SK-N-SH (cell line): ENCODE results near the gene OR5AR1. TPM values are rescaled to one million over a fixed set of nuclear protein-coding genes. Genes with fewer than 3 reads are reported as not detected.
"Not testable (repeated sequence)": the region's sequence is repeated elsewhere in the genome, so short reads cannot be mapped to it uniquely, and the experiment has no call there.

Experiments used
- CTCF ChIA-PET: fragments of 300-600, 350-600 bp; formaldehyde crosslinking; extraction: SDS; loops from one replicate; lab custom pipeline; 2021; lab: Yijun Ruan, JAX
- POLR2A ChIA-PET: fragments of 350-600 bp; sonication (Branson Sonifier 250); formaldehyde crosslinking; extraction: SDS; loops from one replicate; lab custom pipeline; 2020; ENCODE audit warnings: antibody characterized with exemption, inconsistent platforms; lab: Yijun Ruan, JAX
- DNase-seq: peaks from one replicate; pipeline ENCODE4 v3.0.0; 2012
- H2AFZ ChIP-seq: fragments of 200-600 bp; sonication (generic); 2 replicates; pipeline ENCODE4 v1.8.1; 2016; ENCODE audit warnings: antibody characterized with exemption, mild to moderate bottlenecking, low read depth
- H3F3A ChIP-seq: fragments of 200-600 bp; sonication (generic); replicated peaks from 2 replicates; pipeline ENCODE3; 2016; ENCODE audit warnings: antibody characterized with exemption, mild to moderate bottlenecking; ENCODE audit not compliant: insufficient read depth
- H3K27ac ChIP-seq, 2 experiments: fragments of 200-500 bp in 1 of 2; fragments of 200-600 bp in 1 of 2; sonication (Bioruptor generic) in 1 of 2; sonication (generic), shearing (Covaris generic) in 1 of 2; 2 replicates each; pipeline versions ENCODE4 v1.5.1 to v1.6.1; 2014 to 2016; ENCODE audit warnings: low read depth in 2 of 2, inconsistent platforms in 1 of 2, low read length in 1 of 2, mild to moderate bottlenecking in 1 of 2, mixed read lengths in 1 of 2
- H3K27me3 ChIP-seq: fragments of 200-600 bp; sonication (generic), shearing (Covaris generic); 2 replicates; pipeline ENCODE4 v1.6.1; 2016; ENCODE audit warnings: mixed run types; ENCODE audit not compliant: insufficient read depth
- H3K36me3 ChIP-seq, 2 experiments: fragments of 200-500 bp in 1 of 2; fragments of 200-600 bp in 1 of 2; sonication (Bioruptor generic) in 1 of 2; sonication (generic) in 1 of 2; replicated peaks in 1 of 2; 2 replicates each; pipeline versions ENCODE3 to v1.5.1; 2014 to 2016; ENCODE audit warnings: low read length in 1 of 2, mild to moderate bottlenecking in 1 of 2; ENCODE audit not compliant: insufficient read depth in 2 of 2, control insufficient read depth in 1 of 2
- H3K4me1 ChIP-seq, 2 experiments: fragments of 200-500 bp in 1 of 2; fragments of 200-600 bp in 1 of 2; sonication (Bioruptor generic) in 1 of 2; sonication (generic), shearing (Covaris generic) in 1 of 2; 2 replicates each; pipeline versions ENCODE4 v1.5.1 to v1.6.1; 2014 to 2016; ENCODE audit warnings: low read depth in 1 of 2, low read length in 1 of 2, mixed run types in 1 of 2; ENCODE audit not compliant: insufficient read depth in 2 of 2, control insufficient read depth in 1 of 2
- H3K4me2 ChIP-seq: fragments of 200-600 bp; sonication (generic), shearing (Covaris generic); 2 replicates; pipeline ENCODE4 v1.6.1; 2017; ENCODE audit warnings: mixed run types
- H3K4me3 ChIP-seq, 2 experiments: fragments of 200-500 bp in 1 of 2; fragments of 200-600 bp in 1 of 2; sonication (Bioruptor generic) in 1 of 2; sonication (generic), shearing (Covaris generic) in 1 of 2; 2 replicates each; pipeline versions ENCODE4 v1.5.1 to v1.8.1; 2014 to 2016; ENCODE audit warnings: low read depth in 2 of 2, inconsistent platforms in 1 of 2, low read length in 1 of 2, mild to moderate bottlenecking in 1 of 2, mixed read lengths in 1 of 2, moderate library complexity in 1 of 2
- H3K79me2 ChIP-seq: fragments of 200-600 bp; sonication (generic); 2 replicates; pipeline ENCODE4 v1.8.1; 2017; ENCODE audit warnings: mild to moderate bottlenecking; ENCODE audit not compliant: insufficient read depth
- H3K9ac ChIP-seq: fragments of 200-600 bp; sonication (generic); 2 replicates; pipeline ENCODE4 v1.6.1; 2017; ENCODE audit warnings: mixed run types
- H3K9me2 ChIP-seq: fragments of 200-600 bp; sonication (generic); 2 replicates; pipeline ENCODE4 v1.6.1; 2017; ENCODE audit warnings: mixed run types
- H3K9me3 ChIP-seq: fragments of 200-600 bp; sonication (generic); 2 replicates; pipeline ENCODE4 v1.6.1; 2017; ENCODE audit warnings: mixed run types, mild to moderate bottlenecking, moderate library complexity
- H4K20me1 ChIP-seq: fragments of 200-600 bp; sonication (generic); 2 replicates; pipeline ENCODE4 v1.6.1; 2017; ENCODE audit warnings: mild to moderate bottlenecking, mixed run types; ENCODE audit not compliant: insufficient read depth
- ELF1 ChIP-seq: IDR thresholded peaks from 2 replicates; pipeline ENCODE4 v1.4.0; 2012
- EP300 ChIP-seq, 2 experiments: IDR thresholded peaks; 2 replicates each; pipeline versions ENCODE4 v1.4.0 to v1.6.1; 2012; ENCODE audit warnings: borderline replicate concordance in 1 of 2, low read depth in 1 of 2, low read length in 1 of 2
- EZH2phosphoT487 ChIP-seq: fragments of 200-600 bp; sonication (generic); IDR thresholded peaks from 2 replicates; pipeline ENCODE4 v1.6.1; 2017; ENCODE audit warnings: low read depth, mixed run types, mild to moderate bottlenecking, antibody characterized with exemption, moderate library complexity, borderline replicate concordance
- FOSL2 ChIP-seq: IDR thresholded peaks from 2 replicates; pipeline ENCODE4 v1.4.0; 2012; ENCODE audit warnings: low read depth, mild to moderate bottlenecking, moderate library complexity, borderline replicate concordance
- FOXM1 ChIP-seq: IDR thresholded peaks from 2 replicates; pipeline ENCODE4 v1.4.0; 2012; ENCODE audit warnings: low read depth, mild to moderate bottlenecking
- GABPA ChIP-seq: IDR thresholded peaks from 2 replicates; pipeline ENCODE4 v1.4.0; 2012; ENCODE audit warnings: low read depth, mild to moderate bottlenecking
- JUND ChIP-seq: IDR thresholded peaks from 2 replicates; pipeline ENCODE4 v1.4.0; 2012
- MEF2A ChIP-seq: IDR thresholded peaks from 2 replicates; pipeline ENCODE4 v1.4.0; 2012; ENCODE audit warnings: low read depth, borderline replicate concordance
- POLR2AphosphoS5 ChIP-seq: IDR thresholded peaks from 2 replicates; pipeline ENCODE4 v1.6.1; 2012; ENCODE audit warnings: low read depth, low read length
- RXRA ChIP-seq: IDR thresholded peaks from 2 replicates; pipeline ENCODE4 v1.4.0; 2012; ENCODE audit warnings: low read depth, mild to moderate bottlenecking, borderline replicate concordance
- SIN3A ChIP-seq: IDR thresholded peaks from 2 replicates; pipeline ENCODE4 v1.6.1; 2012; ENCODE audit warnings: low read depth, mild to moderate bottlenecking, low read length, moderate library complexity, borderline replicate concordance
- SMC3 ChIP-seq: IDR thresholded peaks from 2 replicates; pipeline ENCODE4 v1.6.1; 2012; ENCODE audit warnings: low read depth, low read length, improper control_type of control experiment
- TAF1 ChIP-seq: IDR thresholded peaks from 2 replicates; pipeline ENCODE4 v1.6.1; 2012; ENCODE audit warnings: low read depth, mild to moderate bottlenecking, low read length, moderate library complexity, borderline replicate concordance
- TCF12 ChIP-seq: IDR thresholded peaks from 2 replicates; pipeline ENCODE4 v1.4.0; 2012
- TEAD4 ChIP-seq: IDR thresholded peaks from 2 replicates; pipeline ENCODE4 v1.4.0; 2012; ENCODE audit warnings: mild to moderate bottlenecking, borderline replicate concordance; ENCODE audit not compliant: insufficient read depth
- YY1 ChIP-seq: IDR thresholded peaks from 2 replicates; pipeline ENCODE4 v1.4.0; 2012; ENCODE audit warnings: low read depth, mild to moderate bottlenecking
- WGBS: methylation state at CpG from one replicate; pipeline ENCODE4 v1.1.6; 2017; ENCODE audit warnings: low lambda C conversion rate; 5-methylcytosine and 5-hydroxymethylcytosine counted together
- polyA plus RNA-seq, 3 experiments: library from polyadenylated mRNA; depleted of rRNA; stranded (reverse); fragments of >200 nt; gene quantifications; 2 replicates each; pipeline ENCODE4 v1.2.3, GENCODE V29; 2012
- TF ChIP-seq, protein P1 (sequence below): IDR thresholded peaks from 2 replicates; pipeline ENCODE4 v1.4.0; 2012; ENCODE audit warnings: low read depth, borderline replicate concordance
- TF ChIP-seq, protein P2 (sequence below): IDR thresholded peaks from 2 replicates; pipeline ENCODE4 v1.4.0; 2012; ENCODE audit warnings: low read depth
- TF ChIP-seq, protein P3 (sequence below): fragments of 150-350 bp; IDR thresholded peaks from 2 replicates; pipeline ENCODE4 v1.6.1; 2016; ENCODE audit warnings: mild to moderate bottlenecking, low read depth, low read length

Gene OR5AR1
- polyA plus RNA-seq, 1 of the 3 experiments (the other 2 are of a cell fraction), result not detected

DNA sequence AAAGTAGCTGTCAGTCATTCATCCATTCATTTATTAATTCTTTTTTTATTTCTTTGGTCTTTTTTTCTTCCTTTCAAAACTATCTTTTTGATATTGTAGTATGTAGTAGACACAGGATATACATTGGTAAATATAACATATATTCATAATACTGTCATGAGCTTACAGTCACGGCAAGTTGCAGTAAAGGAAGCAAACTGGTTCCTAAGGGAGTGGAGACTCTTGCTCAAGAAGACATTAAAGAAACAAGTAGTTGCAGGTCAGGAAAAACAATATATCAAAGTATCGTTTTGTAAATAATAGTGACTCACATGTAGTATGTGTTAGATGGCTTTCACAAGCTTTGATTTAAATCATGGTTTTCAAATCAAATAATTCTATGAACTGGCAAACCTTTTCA is 7.5 kb downstream of the OR5AR1 start:
- H3K27me3 ChIP-seq, result no peaks in the 10 kb centered on the region
- no peak overlapping the region for H3K9ac ChIP-seq
- H3K9me3 ChIP-seq, result no peaks in the 10 kb centered on the region
- H3K36me3 ChIP-seq, result no peaks in the 10 kb centered on the region
- no peak for DNase-seq
- no peak overlapping the region for H3K4me2 ChIP-seq
- no peaks in the 10 kb centered on the region for H3K79me2 ChIP-seq
- no peak overlapping the region for H3K27ac ChIP-seq
- CTCF ChIA-PET, result no interaction called here
- H3K4me1 ChIP-seq, result no peaks in the 10 kb centered on the region
- TF ChIP-seq EZH2phosphoT487 (no peak), POLR2AphosphoS5 (no peak), TAF1 (no peak), JUND (no peak), SIN3A (no peak), GABPA (no peak), SMC3 (no peak), ELF1 (no peak), FOXM1 (no peak), TCF12 (no peak), RXRA (no peak), EP300 (IDR thresholded peaks at IDR 0.05; ENCODE audit: borderline replicate concordance in 1 of 2, low read depth in 1 of 2, low read length in 1 of 2) (no peak), FOSL2 (no peak), YY1 (no peak)
- TF ChIP-seq, protein P1, sequence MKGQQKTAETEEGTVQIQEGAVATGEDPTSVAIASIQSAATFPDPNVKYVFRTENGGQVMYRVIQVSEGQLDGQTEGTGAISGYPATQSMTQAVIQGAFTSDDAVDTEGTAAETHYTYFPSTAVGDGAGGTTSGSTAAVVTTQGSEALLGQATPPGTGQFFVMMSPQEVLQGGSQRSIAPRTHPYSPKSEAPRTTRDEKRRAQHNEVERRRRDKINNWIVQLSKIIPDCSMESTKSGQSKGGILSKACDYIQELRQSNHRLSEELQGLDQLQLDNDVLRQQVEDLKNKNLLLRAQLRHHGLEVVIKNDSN, result no peak
- TF ChIP-seq, protein P2, sequence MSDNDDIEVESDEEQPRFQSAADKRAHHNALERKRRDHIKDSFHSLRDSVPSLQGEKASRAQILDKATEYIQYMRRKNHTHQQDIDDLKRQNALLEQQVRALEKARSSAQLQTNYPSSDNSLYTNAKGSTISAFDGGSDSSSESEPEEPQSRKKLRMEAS, result no peak
- TF ChIP-seq, protein P3, sequence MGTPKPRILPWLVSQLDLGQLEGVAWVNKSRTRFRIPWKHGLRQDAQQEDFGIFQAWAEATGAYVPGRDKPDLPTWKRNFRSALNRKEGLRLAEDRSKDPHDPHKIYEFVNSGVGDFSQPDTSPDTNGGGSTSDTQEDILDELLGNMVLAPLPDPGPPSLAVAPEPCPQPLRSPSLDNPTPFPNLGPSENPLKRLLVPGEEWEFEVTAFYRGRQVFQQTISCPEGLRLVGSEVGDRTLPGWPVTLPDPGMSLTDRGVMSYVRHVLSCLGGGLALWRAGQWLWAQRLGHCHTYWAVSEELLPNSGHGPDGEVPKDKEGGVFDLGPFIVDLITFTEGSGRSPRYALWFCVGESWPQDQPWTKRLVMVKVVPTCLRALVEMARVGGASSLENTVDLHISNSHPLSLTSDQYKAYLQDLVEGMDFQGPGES, result no peak
- 0% methylated on average over 2 of the region's 2 CpGs for WGBS
- H3F3A ChIP-seq, result no peaks in the 10 kb centered on the region
- POLR2A ChIA-PET, result no interaction called here
- H2AFZ ChIP-seq, result no peak overlapping the region
- H3K9me2 ChIP-seq, result no peaks in the 10 kb centered on the region
- no peaks in the 10 kb centered on the region for H4K20me1 ChIP-seq
- no peak overlapping the region for H3K4me3 ChIP-seq

DNA sequence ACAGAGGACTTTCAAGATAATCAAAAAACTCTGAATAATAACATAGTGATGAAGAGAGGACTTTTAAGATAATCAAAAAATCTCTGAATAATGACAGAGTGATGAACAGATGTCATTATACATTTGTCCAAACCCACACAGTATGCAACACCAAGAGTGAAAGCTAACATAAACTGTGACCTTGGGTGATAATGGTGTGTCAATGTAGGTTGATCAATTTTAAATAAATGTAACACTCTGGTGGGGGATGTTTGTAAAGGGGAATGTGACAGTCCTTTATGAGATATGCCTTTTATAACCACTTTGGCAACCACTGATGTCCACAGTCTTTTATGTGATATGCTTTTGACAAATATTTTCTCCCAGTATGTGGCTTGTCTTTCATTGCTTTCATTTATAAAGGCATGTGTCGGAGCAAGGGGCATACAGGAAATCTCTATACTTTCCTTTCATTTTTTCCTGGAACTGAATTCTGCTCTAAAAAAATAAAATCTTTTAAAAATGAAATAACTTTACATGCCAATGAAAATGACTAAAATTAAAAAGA is 25.1 kb downstream of the OR5AR1 start:
- H3K27ac ChIP-seq, result no peak overlapping the region
- no peaks in the 10 kb centered on the region for H3K4me1 ChIP-seq
- no peak for DNase-seq
- CTCF ChIA-PET, result interaction anchor here (0.6 kb wide), 1 partner anchor 25 kb away, joined by 3 read pairs; no protein-coding TSS in a partner anchor
- no peak overlapping the region for H3K4me2 ChIP-seq
- H3K9me3 ChIP-seq, result no peaks in the 10 kb centered on the region
- no peaks in the 10 kb centered on the region for H4K20me1 ChIP-seq
- no peaks in the 10 kb centered on the region for H3K79me2 ChIP-seq
- no peak overlapping the region for H2AFZ ChIP-seq
- H3F3A ChIP-seq, result no peaks in the 10 kb centered on the region
- 3% methylated on average over 1 of the region's 1 CpG for WGBS
- no peaks in the 10 kb centered on the region for H3K9me2 ChIP-seq
- H3K9ac ChIP-seq, result no peak overlapping the region
- H3K27me3 ChIP-seq, result no peaks in the 10 kb centered on the region
- no peak overlapping the region for H3K4me3 ChIP-seq
- POLR2A ChIA-PET, result no interaction called here
- H3K36me3 ChIP-seq, result no peaks in the 10 kb centered on the region
- no peak for TF ChIP-seq MEF2A
- TF ChIP-seq POLR2AphosphoS5, result no peak
- TF ChIP-seq TEAD4, result no peak
- no peak for TF ChIP-seq EP300 (IDR thresholded peaks at IDR 0.05; ENCODE audit: borderline replicate concordance in 1 of 2, low read depth in 1 of 2, low read length in 1 of 2)

DNA sequence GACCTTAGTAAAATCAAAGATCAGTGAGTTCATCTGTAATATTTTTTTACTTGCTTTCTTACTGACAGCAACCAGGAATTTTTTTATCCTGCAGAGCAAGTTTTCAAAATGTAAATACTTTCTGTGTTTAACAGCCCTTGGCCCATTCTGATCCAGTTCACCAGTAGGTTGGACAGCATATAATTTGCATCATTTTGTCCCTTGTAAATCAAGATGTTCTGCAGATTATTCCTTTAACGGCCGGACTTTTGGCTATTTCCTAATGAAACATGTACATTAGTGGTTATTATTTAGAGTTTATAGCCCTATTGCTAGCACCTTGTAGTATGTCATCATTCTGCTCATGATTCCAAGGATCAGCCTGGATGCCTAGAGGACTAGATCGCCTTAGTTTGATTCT is 27.7 kb downstream of the OR5AR1 start:
- H3K79me2 ChIP-seq, H3K9me3 ChIP-seq, H4K20me1 ChIP-seq, H3K27me3 ChIP-seq, CTCF ChIA-PET, H3K36me3 ChIP-seq, H3K4me1 ChIP-seq, H3F3A ChIP-seq, H3K27ac ChIP-seq, H3K4me2 ChIP-seq, POLR2A ChIA-PET, DNase-seq, H3K9me2 ChIP-seq, H3K4me3 ChIP-seq, H2AFZ ChIP-seq, H3K9ac ChIP-seq: not testable (repeated sequence)
- 0% methylated on average over 3 of the region's 3 CpGs for WGBS
